SH-SY5Y (cell line): Measurements from ENCODE around the gene BTBD9.

ENCODE experiments used
- GATA2 ChIP-seq: IDR thresholded peaks from 2 replicates; pipeline ENCODE4 v1.6.1; 2011; ENCODE audit warnings: mild to moderate bottlenecking, low read depth, low read length
- GATA3 ChIP-seq: IDR thresholded peaks from 2 replicates; pipeline ENCODE4 v1.6.1; 2011; ENCODE audit warnings: low read depth, mild to moderate bottlenecking, low read length, moderate library complexity

DNA sequence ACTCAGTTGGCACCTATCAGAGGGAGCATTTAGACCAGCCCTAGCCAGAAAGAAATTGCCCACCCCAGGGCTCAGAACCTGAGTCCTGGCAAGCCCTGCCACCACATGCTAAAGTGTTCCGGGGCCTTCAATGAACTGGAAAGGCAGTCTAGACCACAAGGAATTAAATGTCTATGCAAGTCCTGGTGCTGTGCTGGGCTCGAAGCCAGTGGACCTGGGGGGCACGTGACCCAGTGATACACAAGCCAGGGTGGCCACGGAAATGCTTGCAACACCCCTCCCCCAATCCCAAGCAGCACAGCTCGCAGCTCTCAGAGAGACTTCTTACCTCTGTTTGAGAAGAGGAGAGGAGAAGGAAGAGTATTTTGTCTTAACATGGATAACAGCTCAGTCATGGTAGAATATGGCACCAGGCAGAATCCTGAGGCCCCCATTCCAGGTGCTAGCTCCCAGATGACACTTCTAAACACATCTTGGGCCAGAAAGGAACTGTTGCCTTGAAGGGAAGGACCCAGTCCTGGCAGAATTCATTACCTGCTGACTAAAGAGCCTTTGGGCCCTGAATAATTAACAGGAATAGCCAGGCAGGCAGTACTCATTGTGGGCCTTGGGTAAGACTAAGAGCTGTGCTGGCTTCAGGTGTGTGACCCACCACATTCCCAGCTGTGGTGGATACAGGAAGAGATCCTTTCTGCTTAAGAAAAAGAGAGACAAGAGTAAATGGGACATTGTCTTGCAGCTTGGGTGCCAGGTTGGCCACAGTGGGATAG is 111.3 kb downstream of the BTBD9 start:
- no peak for TF ChIP-seq GATA3
- TF ChIP-seq GATA2: no peak
